GM21423 (cell line): ENCODE results near the gene FGFR1OP2.
"Not testable (repeated sequence)": the region's sequence is repeated elsewhere in the genome, so short reads cannot be mapped to it uniquely, and the experiment has no call there.

Experiments used
- ATAC-seq: cut with Tn5 transposase; IDR thresholded peaks from one replicate; pipeline ENCODE4 v1.9.1; 2021; ENCODE audit warnings: mild to moderate bottlenecking, moderate library complexity; ENCODE audit not compliant: unreplicated experiment

FGFR1OP2 gene

GRCh38 chr12:26940516-26941214 lies 2.4 kb downstream of the FGFR1OP2 start:
- ATAC-seq: no peak

- no peak for ATAC-seq
Measured at GRCh38 chr12:26941215-26941594, 2.9 kb downstream of the FGFR1OP2 start.

GRCh38 chr12:26948309-26948708 lies 10.0 kb downstream of the FGFR1OP2 start:
- ATAC-seq: no peak

- ATAC-seq: no peak
Measured at GRCh38 chr12:26953447-26953846, 15.2 kb downstream of the FGFR1OP2 start.

- ATAC-seq: no peak
Measured at GRCh38 chr12:26954027-26954426, 15.8 kb downstream of the FGFR1OP2 start.

GRCh38 chr12:26961391-26961790 lies 23.1 kb downstream of the FGFR1OP2 start:
- not testable (repeated sequence) for ATAC-seq

GRCh38 chr12:26961803-26962202 lies 23.5 kb downstream of the FGFR1OP2 start:
- no peak for ATAC-seq

GRCh38 chr12:26963413-26963812 lies 25.1 kb downstream of the FGFR1OP2 start:
- no peak for ATAC-seq

- no peak for ATAC-seq
Measured at GRCh38 chr12:26966842-26967241, 28.6 kb downstream of the FGFR1OP2 start.

- ATAC-seq: no peak
Measured at GRCh38 chr12:26970136-26970535, 31.9 kb downstream of the FGFR1OP2 start.

GRCh38 chr12:26971963-26972362 lies 33.7 kb downstream of the FGFR1OP2 start:
- ATAC-seq: peak; percentile 97

GRCh38 chr12:26976687-26977086 lies 38.4 kb downstream of the FGFR1OP2 start:
- ATAC-seq: no peak

GRCh38 chr12:26978801-26979200 lies 40.5 kb downstream of the FGFR1OP2 start:
- no peak for ATAC-seq

- no peak for ATAC-seq
Measured at GRCh38 chr12:26979733-26980132, 41.5 kb downstream of the FGFR1OP2 start.

GRCh38 chr12:26982866-26983265 lies 44.6 kb downstream of the FGFR1OP2 start:
- no peak for ATAC-seq

GRCh38 chr12:26987634-26988424 lies 49.6 kb downstream of the FGFR1OP2 start:
- ATAC-seq: no peak

- ATAC-seq: no peak
Measured at GRCh38 chr12:26988703-26989102, 50.4 kb downstream of the FGFR1OP2 start.

GRCh38 chr12:26989873-26990272 lies 51.6 kb downstream of the FGFR1OP2 start:
- ATAC-seq: no peak

GRCh38 chr12:26991826-26992225 lies 53.6 kb downstream of the FGFR1OP2 start:
- no peak for ATAC-seq

- no peak for ATAC-seq
Measured at GRCh38 chr12:26994109-26994508, 55.8 kb downstream of the FGFR1OP2 start.

GRCh38 chr12:26995706-26996105 lies 57.4 kb downstream of the FGFR1OP2 start:
- no peak for ATAC-seq

GRCh38 chr12:26997003-26997402 lies 58.7 kb downstream of the FGFR1OP2 start:
- no peak for ATAC-seq
